Keratinocyte (primary cell): ENCODE results near the gene BDH2. TPM values are rescaled to one million over a fixed set of nuclear protein-coding genes. Genes with fewer than 3 reads are reported as not detected.

Experiments
- DNase-seq: peaks from one replicate; pipeline ENCODE4 v3.0.0-alpha.2; 2011; ENCODE audit warnings: low read depth, missing footprints, low spot score
- FAIRE-seq: peaks from 2 replicates; lab custom pipeline; 2011; peaks lifted over from hg19 to GRCh38; lab: Jason Lieb, UNC
- H2AFZ ChIP-seq: 2 replicates; pipeline ENCODE4 v1.6.0; 2012; ENCODE audit warnings: low read length, control low read depth, inconsistent platforms; ENCODE audit not compliant: control insufficient read depth
- H3K27ac ChIP-seq: 2 replicates; pipeline ENCODE4 v1.5.1; 2011; ENCODE audit warnings: low read length; ENCODE audit not compliant: control insufficient read depth, insufficient read depth
- H3K27me3 ChIP-seq: 3 replicates; pipeline ENCODE4 v1.6.0; 2011; ENCODE audit warnings: low read length; ENCODE audit not compliant: control insufficient read depth, insufficient read depth; ENCODE audit errors: extremely low read depth
- H3K36me3 ChIP-seq, 2 experiments: 2 replicates in 1 of 2; 3 replicates in 1 of 2; pipeline ENCODE4 v1.5.1; 2011; ENCODE audit warnings: low read length in 2 of 2, mild to moderate bottlenecking in 1 of 2; ENCODE audit not compliant: control insufficient read depth in 2 of 2, insufficient read depth in 2 of 2; ENCODE audit errors: extremely low read depth in 1 of 2
- H3K4me1 ChIP-seq: 3 replicates; pipeline ENCODE4 v1.5.1; 2011; ENCODE audit warnings: low read length; ENCODE audit not compliant: control insufficient read depth, insufficient read depth; ENCODE audit errors: extremely low read depth
- H3K4me2 ChIP-seq: 3 replicates; pipeline ENCODE4 v1.6.0; 2011; ENCODE audit warnings: low read depth, low read length; ENCODE audit not compliant: control insufficient read depth, insufficient read depth; ENCODE audit errors: extremely low read depth
- H3K4me3 ChIP-seq, 3 experiments: fragments of 200-600 bp in 1 of 3; sonication (generic) in 1 of 3; 2 replicates in 2 of 3; 3 replicates in 1 of 3; pipeline ENCODE4 v1.5.1; 2011 to 2016; ENCODE audit warnings: low read length in 3 of 3, mild to moderate bottlenecking in 3 of 3, control low read depth in 2 of 3, inconsistent platforms in 1 of 3, low read depth in 1 of 3, mixed read lengths in 1 of 3, mixed run types in 1 of 3, moderate library complexity in 1 of 3; ENCODE audit not compliant: control insufficient read depth in 2 of 3, insufficient read depth in 2 of 3; ENCODE audit errors: extremely low read depth in 1 of 3
- H3K79me2 ChIP-seq: 2 replicates; pipeline ENCODE4 v1.6.0; 2012; ENCODE audit warnings: low read length; ENCODE audit not compliant: control insufficient read depth, insufficient read depth
- H3K9ac ChIP-seq: 3 replicates; pipeline ENCODE4 v1.6.0; 2011; ENCODE audit warnings: low read length; ENCODE audit not compliant: control insufficient read depth, insufficient read depth; ENCODE audit errors: extremely low read depth
- H3K9me1 ChIP-seq: 3 replicates; pipeline ENCODE4 v1.6.0; 2011; ENCODE audit warnings: low read length; ENCODE audit not compliant: control insufficient read depth, insufficient read depth; ENCODE audit errors: extremely low read depth
- H3K9me3 ChIP-seq: 2 replicates; pipeline ENCODE4 v1.5.1; 2012; ENCODE audit warnings: low read depth, low read length; ENCODE audit not compliant: control insufficient read depth
- H4K20me1 ChIP-seq: 3 replicates; pipeline ENCODE4 v1.6.0; 2011; ENCODE audit warnings: low read length; ENCODE audit not compliant: control insufficient read depth, insufficient read depth; ENCODE audit errors: extremely low read depth
- EZH2 ChIP-seq: IDR thresholded peaks from one replicate; pipeline ENCODE4 v1.6.1; 2012; ENCODE audit warnings: inconsistent platforms, mild to moderate bottlenecking, low read length, moderate library complexity
- dilution Hi-C: fragments of 300-500 bp; cut with MboI; formaldehyde crosslinking; loops from one replicate; pipeline ENCODE4 v1.7.0; 2020; ENCODE audit warnings: low sequenced_read_pairs; ENCODE audit not compliant: extremely low pct_ligation_motif_present
- polyA plus RNA-seq, 5 experiments: library from polyadenylated mRNA; depleted of rRNA in 3 of 5; stranded (reverse) in 3 of 5; stranded (forward) in 1 of 5; unstranded in 1 of 5; fragments of >200 nt; gene quantifications; 1 replicate in 1 of 5; 2 replicates in 3 of 5; 3 replicates in 1 of 5; pipeline versions ENCODE4 v1.2.1 to v1.2.3, GENCODE V29; 2011 to 2012; ENCODE audit warnings: missing spikeins in 2 of 5, low read depth in 1 of 5, low replicate concordance in 1 of 5
- TF ChIP-seq, protein P1 (sequence below), 3 experiments: IDR thresholded peaks in 1 of 3; conservative IDR thresholded peaks in 1 of 3; optimal IDR thresholded peaks in 1 of 3; 2 replicates in 2 of 3; 3 replicates in 1 of 3; pipeline versions ENCODE3 to v1.5.1; 2011; ENCODE audit warnings: low read length in 3 of 3, mild to moderate bottlenecking in 3 of 3, moderate library complexity in 2 of 3, control low read depth in 1 of 3, inconsistent platforms in 1 of 3; ENCODE audit not compliant: insufficient read depth in 2 of 3; ENCODE audit errors: extremely low read depth in 1 of 3

BDH2 gene
- polyA plus RNA-seq, 1 donor (not counting 4 experiments of a cell fraction or from before 2014, with no cell fraction given): 58.1 TPM

DNA sequence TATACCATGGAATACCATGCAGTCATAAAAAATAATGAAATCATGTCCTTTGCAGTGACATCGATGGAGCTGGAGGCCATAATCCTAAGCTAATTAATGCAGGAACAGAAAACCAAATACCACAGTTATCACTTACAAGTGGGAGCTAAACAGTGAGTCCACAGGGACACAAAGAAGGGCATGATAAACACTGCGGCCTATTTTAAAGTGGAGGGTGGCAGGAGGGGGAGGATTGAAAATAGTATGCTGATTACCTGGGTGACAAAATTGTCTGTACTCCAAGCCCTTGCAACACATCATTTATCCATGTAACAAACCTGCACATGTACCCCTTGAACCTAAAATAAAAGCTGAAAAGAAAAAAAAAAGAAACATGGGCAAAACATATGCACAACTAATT lies 63.5 kb downstream of the BDH2 start:
- Histone ChIP-seq H3K9me1 (no peaks in the 10 kb centered on the region), H3K36me3 (no peaks in the 10 kb centered on the region), H3K27me3 (no peaks in the 10 kb centered on the region), H3K9me3 (no peaks in the 10 kb centered on the region), H3K27ac (no peak overlapping the region), H4K20me1 (no peaks in the 10 kb centered on the region), H3K4me2 (no peak overlapping the region), H3K4me3 (no peak overlapping the region), H3K4me1 (no peaks in the 10 kb centered on the region), H2AFZ (no peak overlapping the region), H3K79me2 (no peaks in the 10 kb centered on the region), H3K9ac (no peak overlapping the region)
- DNase-seq (no peak), FAIRE-seq (no peak)
- dilution Hi-C loops: no loop called here
- no peak for TF ChIP-seq EZH2
- TF ChIP-seq, protein P1, sequence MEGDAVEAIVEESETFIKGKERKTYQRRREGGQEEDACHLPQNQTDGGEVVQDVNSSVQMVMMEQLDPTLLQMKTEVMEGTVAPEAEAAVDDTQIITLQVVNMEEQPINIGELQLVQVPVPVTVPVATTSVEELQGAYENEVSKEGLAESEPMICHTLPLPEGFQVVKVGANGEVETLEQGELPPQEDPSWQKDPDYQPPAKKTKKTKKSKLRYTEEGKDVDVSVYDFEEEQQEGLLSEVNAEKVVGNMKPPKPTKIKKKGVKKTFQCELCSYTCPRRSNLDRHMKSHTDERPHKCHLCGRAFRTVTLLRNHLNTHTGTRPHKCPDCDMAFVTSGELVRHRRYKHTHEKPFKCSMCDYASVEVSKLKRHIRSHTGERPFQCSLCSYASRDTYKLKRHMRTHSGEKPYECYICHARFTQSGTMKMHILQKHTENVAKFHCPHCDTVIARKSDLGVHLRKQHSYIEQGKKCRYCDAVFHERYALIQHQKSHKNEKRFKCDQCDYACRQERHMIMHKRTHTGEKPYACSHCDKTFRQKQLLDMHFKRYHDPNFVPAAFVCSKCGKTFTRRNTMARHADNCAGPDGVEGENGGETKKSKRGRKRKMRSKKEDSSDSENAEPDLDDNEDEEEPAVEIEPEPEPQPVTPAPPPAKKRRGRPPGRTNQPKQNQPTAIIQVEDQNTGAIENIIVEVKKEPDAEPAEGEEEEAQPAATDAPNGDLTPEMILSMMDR (optimal IDR thresholded peaks at IDR 0.05 in 1 of 3, IDR thresholded peaks at IDR 0.05 in 1 of 3, conservative IDR thresholded peaks at IDR 0.05 in 1 of 3; ENCODE audit: extremely low read depth in 1 of 3, insufficient read depth in 2 of 3, low read length in 3 of 3): no peak

DNA sequence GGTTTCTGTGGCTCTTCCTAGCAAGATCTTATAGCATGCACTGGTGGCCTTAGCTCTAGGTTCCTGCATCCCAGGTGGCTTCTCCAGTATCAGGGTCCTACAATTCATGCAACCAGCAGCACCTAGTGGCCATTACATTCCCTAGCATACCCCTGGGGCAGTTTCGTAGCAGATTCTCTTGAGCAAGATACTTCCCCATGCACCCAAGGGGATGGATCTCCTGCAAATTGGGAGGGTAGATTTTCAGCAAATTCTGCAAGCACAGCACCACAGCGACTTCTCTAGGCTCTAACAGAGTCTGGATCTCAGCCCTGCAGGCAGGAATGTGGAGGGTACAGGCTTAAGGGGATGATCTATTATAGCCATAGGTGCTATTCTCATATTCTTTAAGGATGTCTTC lies 67.1 kb downstream of the BDH2 start:
- peak; percentile 48 for FAIRE-seq
- Histone ChIP-seq H3K4me1 (no peaks in the 10 kb centered on the region), H3K79me2 (no peaks in the 10 kb centered on the region), H3K9me1 (no peaks in the 10 kb centered on the region), H3K27me3 (no peaks in the 10 kb centered on the region), H3K9ac (no peak overlapping the region), H3K36me3 (peaks cover 0 to 4% of the 10 kb centered on the region in 2 experiments), H3K27ac (no peak overlapping the region), H3K4me2 (no peak overlapping the region), H2AFZ (no peak overlapping the region), H3K9me3 (no peaks in the 10 kb centered on the region), H3K4me3 (no peak overlapping the region), H4K20me1 (no peaks in the 10 kb centered on the region)
- no peak for DNase-seq
- TF ChIP-seq, protein P1 (optimal IDR thresholded peaks at IDR 0.05 in 1 of 3, IDR thresholded peaks at IDR 0.05 in 1 of 3, conservative IDR thresholded peaks at IDR 0.05 in 1 of 3; ENCODE audit: extremely low read depth in 1 of 3, insufficient read depth in 2 of 3, low read length in 3 of 3): peak; percentile 63 to 69 (median 69)
- TF ChIP-seq EZH2: no peak
- dilution Hi-C loops: no loop called here
